HL-60 (cell line): ENCODE results near the gene UGCG.

Source experiments
- DNase-seq, 2 experiments: peaks; one replicate each; pipeline ENCODE4 v3.0.0-alpha.2; 2010 to 2020; ENCODE audit warnings: low read depth in 1 of 2, low spot score in 1 of 2
- H3K27ac ChIP-seq: fragments of 250-450 bp; sonication (Bioruptor Pico); replicated peaks from 2 replicates; pipeline ENCODE4 v1.5.1; 2020; ENCODE audit warnings: mild to moderate bottlenecking, moderate library complexity
- H3K27me3 ChIP-seq: fragments of 250-450 bp; sonication (Bioruptor Pico); 2 replicates; pipeline ENCODE4 v1.5.1; 2021; ENCODE audit warnings: mild to moderate bottlenecking, moderate library complexity; ENCODE audit not compliant: insufficient read depth, poor library complexity, severe bottlenecking
- H3K4me3 ChIP-seq: replicated peaks from 2 replicates; pipeline ENCODE4 v1.5.1; 2011; ENCODE audit warnings: mild to moderate bottlenecking, control low read depth, low read length; ENCODE audit not compliant: insufficient read depth
- CTCF ChIP-seq: IDR thresholded peaks from one replicate; pipeline ENCODE4 v1.5.1; 2011; ENCODE audit warnings: low read length, control low read depth, inconsistent platforms; ENCODE audit not compliant: insufficient read depth
- GABPA ChIP-seq: IDR thresholded peaks from 2 replicates; pipeline ENCODE4 v1.6.1; 2012; ENCODE audit warnings: low read depth
- POLR2AphosphoS5 ChIP-seq: IDR thresholded peaks from 2 replicates; pipeline ENCODE4 v1.6.1; 2012; ENCODE audit warnings: low read depth
- SPI1 ChIP-seq: IDR thresholded peaks from 2 replicates; pipeline ENCODE4 v1.6.1; 2012; ENCODE audit warnings: low read depth, mild to moderate bottlenecking, borderline replicate concordance
- TF ChIP-seq, protein P1 (sequence below): IDR thresholded peaks from 2 replicates; pipeline ENCODE4 v1.6.1; 2012; ENCODE audit warnings: low read depth; ENCODE audit not compliant: insufficient replicate concordance

Gene UGCG

GRCh38 chr9:111940697-111941096 is 44.1 kb downstream of the UGCG start:
- TF ChIP-seq, protein P1, sequence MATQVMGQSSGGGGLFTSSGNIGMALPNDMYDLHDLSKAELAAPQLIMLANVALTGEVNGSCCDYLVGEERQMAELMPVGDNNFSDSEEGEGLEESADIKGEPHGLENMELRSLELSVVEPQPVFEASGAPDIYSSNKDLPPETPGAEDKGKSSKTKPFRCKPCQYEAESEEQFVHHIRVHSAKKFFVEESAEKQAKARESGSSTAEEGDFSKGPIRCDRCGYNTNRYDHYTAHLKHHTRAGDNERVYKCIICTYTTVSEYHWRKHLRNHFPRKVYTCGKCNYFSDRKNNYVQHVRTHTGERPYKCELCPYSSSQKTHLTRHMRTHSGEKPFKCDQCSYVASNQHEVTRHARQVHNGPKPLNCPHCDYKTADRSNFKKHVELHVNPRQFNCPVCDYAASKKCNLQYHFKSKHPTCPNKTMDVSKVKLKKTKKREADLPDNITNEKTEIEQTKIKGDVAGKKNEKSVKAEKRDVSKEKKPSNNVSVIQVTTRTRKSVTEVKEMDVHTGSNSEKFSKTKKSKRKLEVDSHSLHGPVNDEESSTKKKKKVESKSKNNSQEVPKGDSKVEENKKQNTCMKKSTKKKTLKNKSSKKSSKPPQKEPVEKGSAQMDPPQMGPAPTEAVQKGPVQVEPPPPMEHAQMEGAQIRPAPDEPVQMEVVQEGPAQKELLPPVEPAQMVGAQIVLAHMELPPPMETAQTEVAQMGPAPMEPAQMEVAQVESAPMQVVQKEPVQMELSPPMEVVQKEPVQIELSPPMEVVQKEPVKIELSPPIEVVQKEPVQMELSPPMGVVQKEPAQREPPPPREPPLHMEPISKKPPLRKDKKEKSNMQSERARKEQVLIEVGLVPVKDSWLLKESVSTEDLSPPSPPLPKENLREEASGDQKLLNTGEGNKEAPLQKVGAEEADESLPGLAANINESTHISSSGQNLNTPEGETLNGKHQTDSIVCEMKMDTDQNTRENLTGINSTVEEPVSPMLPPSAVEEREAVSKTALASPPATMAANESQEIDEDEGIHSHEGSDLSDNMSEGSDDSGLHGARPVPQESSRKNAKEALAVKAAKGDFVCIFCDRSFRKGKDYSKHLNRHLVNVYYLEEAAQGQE = no peak
- TF ChIP-seq CTCF (no peak), GABPA (no peak), POLR2AphosphoS5 (no peak), SPI1 (no peak)
- Histone ChIP-seq H3K27ac (no peak overlapping the region), H3K4me3 (no peak overlapping the region), H3K27me3 (no peaks in the 10 kb centered on the region)
- DNase-seq = no peak

DNA sequence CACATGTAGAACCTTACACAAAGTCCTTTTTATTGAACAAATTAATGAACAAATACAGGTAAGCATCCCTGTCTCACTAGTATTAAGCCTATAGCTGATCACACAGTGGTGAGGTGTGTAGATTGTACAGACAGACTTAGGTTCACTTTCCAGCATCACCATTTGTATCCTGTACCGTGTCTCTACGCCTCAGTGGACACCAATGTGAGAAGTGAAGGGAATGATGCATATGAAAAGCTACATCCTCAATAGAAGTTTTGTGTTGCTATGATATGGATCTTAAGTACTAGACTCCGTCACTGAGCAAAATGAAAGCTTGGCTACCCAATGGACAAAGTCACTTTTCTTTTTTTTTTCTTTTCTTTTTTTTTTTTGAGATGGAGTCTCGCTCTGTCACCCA is 46.6 kb downstream of the UGCG start:
- DNase-seq = no peak
- no peak overlapping the region for H3K27ac ChIP-seq
- no peak for TF ChIP-seq CTCF
- TF ChIP-seq SPI1 = no peak
- TF ChIP-seq, protein P1 = no peak
- TF ChIP-seq GABPA = no peak
- no peak for TF ChIP-seq POLR2AphosphoS5
- no peak overlapping the region for H3K4me3 ChIP-seq
- no peaks in the 10 kb centered on the region for H3K27me3 ChIP-seq

- Histone ChIP-seq H3K27ac (no peak overlapping the region), H3K27me3 (no peaks in the 10 kb centered on the region), H3K4me3 (no peak overlapping the region)
- TF ChIP-seq GABPA (no peak), SPI1 (no peak), CTCF (no peak), POLR2AphosphoS5 (no peak)
- TF ChIP-seq, protein P1 = no peak
- DNase-seq = no peak
Measured at GRCh38 chr9:111943746-111944145, 47.1 kb downstream of the UGCG start.
